ENCODE data around the gene UBXN11.

UBXN11 gene

DNA sequence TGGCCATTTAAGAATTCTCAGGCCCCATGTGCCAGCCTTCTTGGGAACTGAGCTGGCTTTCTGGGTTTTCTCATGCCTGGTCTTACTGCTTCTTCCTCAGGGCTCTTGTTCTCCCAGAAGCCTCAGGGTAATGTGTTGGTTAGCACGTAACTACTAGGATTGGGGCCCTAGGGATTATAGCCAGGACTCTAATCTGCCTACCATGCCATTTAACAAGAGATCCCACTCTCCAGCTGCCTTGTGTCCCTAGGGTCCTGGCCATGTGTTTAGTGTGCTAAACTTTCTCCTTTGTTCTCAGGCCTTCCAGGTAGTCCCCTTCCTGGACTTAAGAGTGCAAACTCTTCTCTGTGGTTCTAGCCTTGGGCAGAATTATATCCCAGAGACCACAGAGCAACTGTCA lies 28.7 kb downstream of the UBXN11 start:
- TF ChIP-seq, protein P1, sequence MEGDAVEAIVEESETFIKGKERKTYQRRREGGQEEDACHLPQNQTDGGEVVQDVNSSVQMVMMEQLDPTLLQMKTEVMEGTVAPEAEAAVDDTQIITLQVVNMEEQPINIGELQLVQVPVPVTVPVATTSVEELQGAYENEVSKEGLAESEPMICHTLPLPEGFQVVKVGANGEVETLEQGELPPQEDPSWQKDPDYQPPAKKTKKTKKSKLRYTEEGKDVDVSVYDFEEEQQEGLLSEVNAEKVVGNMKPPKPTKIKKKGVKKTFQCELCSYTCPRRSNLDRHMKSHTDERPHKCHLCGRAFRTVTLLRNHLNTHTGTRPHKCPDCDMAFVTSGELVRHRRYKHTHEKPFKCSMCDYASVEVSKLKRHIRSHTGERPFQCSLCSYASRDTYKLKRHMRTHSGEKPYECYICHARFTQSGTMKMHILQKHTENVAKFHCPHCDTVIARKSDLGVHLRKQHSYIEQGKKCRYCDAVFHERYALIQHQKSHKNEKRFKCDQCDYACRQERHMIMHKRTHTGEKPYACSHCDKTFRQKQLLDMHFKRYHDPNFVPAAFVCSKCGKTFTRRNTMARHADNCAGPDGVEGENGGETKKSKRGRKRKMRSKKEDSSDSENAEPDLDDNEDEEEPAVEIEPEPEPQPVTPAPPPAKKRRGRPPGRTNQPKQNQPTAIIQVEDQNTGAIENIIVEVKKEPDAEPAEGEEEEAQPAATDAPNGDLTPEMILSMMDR (IDR thresholded peaks at IDR 0.05; ENCODE audit: borderline replicate concordance, control extremely low read depth, extremely low read depth, insufficient read depth, missing control alignments) = no peak
- no peak for DNase-seq (ENCODE audit: low spot score)
- in situ Hi-C loops (cut with MboI; ENCODE audit: low sequenced_read_pairs, unreplicated experiment) = no loop called here

DNA sequence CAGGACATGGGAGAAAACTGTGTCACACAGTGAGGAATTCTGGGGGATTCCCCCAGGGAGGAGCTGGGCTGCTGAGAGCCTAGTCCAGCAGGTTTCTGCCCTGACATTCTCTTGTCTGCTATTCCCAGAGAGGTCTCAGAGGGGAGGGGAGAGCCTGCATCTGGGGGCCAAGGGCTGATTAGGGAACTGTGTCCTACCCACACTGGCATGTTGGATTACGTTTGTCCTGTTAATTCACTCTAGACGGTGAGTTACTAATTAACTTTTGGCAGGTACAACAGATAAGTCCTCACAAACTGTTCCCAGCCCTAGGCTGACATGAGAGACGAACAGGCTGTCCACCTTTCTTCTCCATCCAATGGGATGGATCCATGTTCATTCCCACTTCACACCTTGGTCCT lies 29.2 kb downstream of the UBXN11 start:
- DNase-seq (ENCODE audit: low spot score) = no peak
- TF ChIP-seq, protein P1 (IDR thresholded peaks at IDR 0.05; ENCODE audit: borderline replicate concordance, control extremely low read depth, extremely low read depth, insufficient read depth, missing control alignments) = no peak
- in situ Hi-C loops (cut with MboI; ENCODE audit: low sequenced_read_pairs, unreplicated experiment) = no loop called here

DNA sequence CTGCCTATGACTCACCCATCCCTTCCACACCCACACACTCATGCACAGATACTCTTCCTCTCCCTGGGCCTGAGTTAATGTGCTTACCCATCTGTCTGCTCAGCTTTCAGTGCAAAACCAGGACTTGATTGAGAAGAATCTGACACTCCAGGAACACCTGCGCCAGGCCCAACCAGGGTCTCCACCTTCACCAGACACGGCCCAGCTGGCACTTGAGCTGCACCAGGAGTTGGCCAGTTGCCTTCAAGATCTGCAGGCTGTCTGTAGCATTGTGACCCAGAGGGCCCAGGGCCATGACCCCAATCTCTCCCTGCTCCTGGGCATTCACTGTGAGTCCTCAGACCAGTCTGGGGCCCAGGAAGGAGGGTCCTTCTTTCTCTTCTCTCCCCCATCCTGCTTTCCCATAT lies 30.0 kb downstream of the UBXN11 start:
- no peak for DNase-seq (ENCODE audit: low spot score)
- TF ChIP-seq, protein P1 (IDR thresholded peaks at IDR 0.05; ENCODE audit: borderline replicate concordance, control extremely low read depth, extremely low read depth, insufficient read depth, missing control alignments) = no peak
- in situ Hi-C loops (cut with MboI; ENCODE audit: low sequenced_read_pairs, unreplicated experiment) = no loop called here

DNA sequence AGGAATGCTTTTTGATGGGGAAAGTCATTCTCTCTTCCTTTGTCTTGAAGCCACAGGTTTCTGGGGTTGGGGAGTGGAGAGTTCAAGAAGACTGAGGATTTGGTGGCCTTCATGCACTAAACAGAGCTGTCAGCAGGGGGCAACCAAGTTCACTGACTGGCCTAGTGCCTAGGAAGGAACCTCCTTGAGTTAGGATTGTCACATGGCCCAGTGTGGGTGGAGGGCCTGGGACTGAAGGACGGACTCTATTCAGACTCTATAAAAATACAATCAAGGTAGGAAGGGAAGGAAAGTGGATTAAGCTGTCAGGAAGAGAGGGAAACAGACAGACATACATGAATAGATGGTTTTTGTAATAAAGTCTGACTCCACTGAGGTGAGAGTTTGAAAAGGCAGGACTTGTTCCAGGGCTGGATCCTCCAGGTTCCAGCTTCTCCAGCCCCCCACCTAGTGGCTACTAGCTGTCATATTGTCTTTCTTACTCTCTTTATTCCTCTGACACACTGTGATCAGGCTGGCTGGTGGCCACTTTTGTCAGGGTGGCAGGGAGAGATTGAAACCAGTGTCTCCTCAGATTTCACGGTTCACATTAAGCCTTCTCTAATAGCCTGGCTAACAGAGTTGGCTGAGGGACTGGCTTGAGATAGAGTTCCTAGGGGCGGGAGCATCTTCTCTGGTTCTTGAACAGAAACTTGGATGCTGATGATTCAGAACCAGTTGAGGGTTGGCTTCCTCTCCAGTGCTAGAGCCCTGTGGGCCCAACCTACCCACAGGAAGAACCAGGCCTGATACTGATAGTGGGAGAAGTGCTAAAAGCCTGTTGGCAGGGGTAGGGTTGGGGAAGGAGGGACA lies 30.6 kb downstream of the UBXN11 start:
- peak; percentile 81 for DNase-seq (ENCODE audit: low spot score)
- TF ChIP-seq, protein P1 (IDR thresholded peaks at IDR 0.05; ENCODE audit: borderline replicate concordance, control extremely low read depth, extremely low read depth, insufficient read depth, missing control alignments) = peak; percentile 74
- in situ Hi-C loops (cut with MboI; ENCODE audit: low sequenced_read_pairs, unreplicated experiment) = no loop called here

DNA sequence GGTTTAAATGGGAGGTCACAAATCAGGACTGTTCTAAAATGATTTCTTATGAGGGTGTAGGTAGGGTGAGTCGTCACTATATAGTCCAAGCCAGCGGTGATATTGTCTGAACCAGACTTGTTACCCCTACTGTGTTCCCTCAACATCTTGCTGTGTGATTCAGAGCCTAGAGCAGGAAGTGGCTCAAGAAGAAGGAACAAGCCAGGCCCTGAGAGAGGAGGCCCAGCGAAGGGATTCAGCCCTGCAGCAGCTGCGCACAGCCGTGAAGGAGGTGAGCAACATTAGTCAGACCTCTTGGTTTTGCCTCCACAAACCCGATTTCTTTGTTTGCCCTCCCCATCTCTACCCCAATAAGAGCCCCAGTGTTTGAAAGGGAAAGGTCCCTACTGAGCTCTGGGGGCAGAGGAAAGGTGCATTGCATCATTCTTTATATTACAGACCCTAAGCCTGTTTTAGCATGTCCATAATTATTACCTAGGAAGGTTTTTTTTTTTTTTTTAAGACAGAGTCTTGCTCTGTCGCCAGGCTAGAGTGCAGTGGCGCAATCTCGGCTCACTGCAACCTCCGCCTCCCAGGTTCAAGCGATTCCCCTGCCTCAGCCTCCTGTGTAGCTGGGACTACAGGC lies 31.5 kb downstream of the UBXN11 start:
- DNase-seq (ENCODE audit: low spot score) = no peak
- in situ Hi-C loops (cut with MboI; ENCODE audit: low sequenced_read_pairs, unreplicated experiment) = no loop called here
- TF ChIP-seq, protein P1 (IDR thresholded peaks at IDR 0.05; ENCODE audit: borderline replicate concordance, control extremely low read depth, extremely low read depth, insufficient read depth, missing control alignments) = no peak

DNA sequence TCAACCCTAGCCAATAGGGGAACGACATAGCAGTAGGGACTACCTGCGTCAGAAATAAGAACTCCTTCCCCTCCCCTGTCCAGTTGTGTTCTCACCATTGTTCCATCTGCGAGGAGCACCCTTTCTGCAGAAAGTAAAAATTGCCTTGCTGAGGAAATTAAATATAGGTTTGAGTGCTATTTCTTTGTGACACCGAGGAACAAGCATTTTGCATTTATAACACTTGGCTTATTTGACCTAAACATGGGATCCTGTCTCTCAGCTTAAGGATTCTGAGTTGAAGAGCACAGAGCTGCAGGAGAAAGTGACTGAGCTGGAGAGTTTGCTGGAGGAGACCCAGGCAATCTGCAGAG lies 37.3 kb downstream of the UBXN11 start:
- TF ChIP-seq, protein P1 (IDR thresholded peaks at IDR 0.05; ENCODE audit: borderline replicate concordance, control extremely low read depth, extremely low read depth, insufficient read depth, missing control alignments) = no peak
- in situ Hi-C loops (cut with MboI; ENCODE audit: low sequenced_read_pairs, unreplicated experiment) = no loop called here
- DNase-seq (ENCODE audit: low spot score) = no peak
